K562 (cell line): Measurements from ENCODE around the gene SIRT5. TPM values are rescaled to one million over a fixed set of nuclear protein-coding genes. Genes with fewer than 3 reads are reported as not detected.

Experiments
- CHD2 ChIP-seq: IDR thresholded peaks from 2 replicates; pipeline ENCODE4 v1.6.1; 2011; ENCODE audit warnings: low read depth, low read length
- CREB1 ChIP-seq, 2 experiments: sonication (generic) in 1 of 2; formaldehyde crosslinking in 1 of 2; IDR thresholded peaks; 2 replicates each; pipeline versions ENCODE4 v1.6.1 to v1.8.0; 2012 to 2022; ENCODE audit warnings: inconsistent platforms in 1 of 2, mild to moderate bottlenecking in 1 of 2, missing genetic modification reagents in 1 of 2, moderate library complexity in 1 of 2
- CXXC5 ChIP-seq: fragments of 250-450 bp; sonication (Bioruptor Pico); IDR thresholded peaks from 2 replicates; pipeline ENCODE4 v1.8.0; 2022; ENCODE audit warnings: inconsistent platforms, mild to moderate bottlenecking, moderate library complexity
- ERF ChIP-seq: fragments of 450-650 bp; formaldehyde crosslinking; IDR thresholded peaks from 2 replicates; pipeline ENCODE4 v1.4.0; 2020; ENCODE audit warnings: mild to moderate bottlenecking, mixed read lengths
- HMGN3 ChIP-seq: IDR thresholded peaks from 2 replicates; pipeline ENCODE4 v1.6.1; 2011; ENCODE audit warnings: borderline replicate concordance, low read depth, mild to moderate bottlenecking, mixed read lengths, low read length; ENCODE audit not compliant: insufficient read length; ENCODE audit errors: extremely low read depth
- KLF6 ChIP-seq: fragments of 250-450 bp; sonication (Bioruptor Pico); IDR thresholded peaks from 2 replicates; pipeline ENCODE4 v1.4.0; 2020; ENCODE audit warnings: mild to moderate bottlenecking, moderate library complexity, borderline replicate concordance
- MYNN ChIP-seq, 2 experiments: sonication (generic); formaldehyde crosslinking in 1 of 2; IDR thresholded peaks; 2 replicates each; pipeline versions ENCODE4 v1.5.0 to v1.6.1; 2016 to 2020; ENCODE audit warnings: antibody characterized with exemption in 1 of 2, missing genetic modification reagents in 1 of 2
- NCOA2 ChIP-seq, 2 experiments: fragments of 450-650 bp; IDR thresholded peaks; 2 replicates each; pipeline ENCODE4 v1.6.1; 2018; ENCODE audit warnings: mild to moderate bottlenecking in 2 of 2, moderate library complexity in 1 of 2; ENCODE audit not compliant: partially characterized antibody in 2 of 2
- NR2C2 ChIP-seq, 2 experiments: fragments of 200-800 bp in 1 of 2; sonication (Bioruptor generic) in 1 of 2; sonication (generic) in 1 of 2; formaldehyde crosslinking in 1 of 2; IDR thresholded peaks; 2 replicates each; pipeline versions ENCODE4 v1.6.1 to v1.8.0; 2016 to 2022; ENCODE audit warnings: mild to moderate bottlenecking in 1 of 2, missing compliant biosample characterization in 1 of 2, missing genetic modification characterization in 1 of 2, missing genetic modification reagents in 1 of 2
- NRF1 ChIP-seq, 2 experiments: fragments of 450-650 bp; IDR thresholded peaks in 1 of 2; conservative IDR thresholded peaks in 1 of 2; 2 replicates each; pipeline ENCODE4 v1.6.1; 2014; ENCODE audit warnings: mild to moderate bottlenecking in 2 of 2
- POLR2G ChIP-seq: fragments of 200-400 bp; formaldehyde crosslinking; IDR thresholded peaks from 2 replicates; pipeline ENCODE4 v1.6.1; 2017; ENCODE audit warnings: low read depth, mild to moderate bottlenecking, antibody characterized with exemption, low read length, moderate library complexity
- POLR3G ChIP-seq: IDR thresholded peaks from 2 replicates; pipeline ENCODE4 v1.6.1; 2011; ENCODE audit not compliant: insufficient read length, insufficient replicate concordance; ENCODE audit errors: extremely low read depth
- RAD21 ChIP-seq, 2 experiments: fragments of 250-450 bp in 1 of 2; fragments of 450-650 bp in 1 of 2; sonication (Bioruptor Pico) in 1 of 2; formaldehyde crosslinking in 1 of 2; IDR thresholded peaks in 1 of 2; conservative IDR thresholded peaks in 1 of 2; 2 replicates each; pipeline versions ENCODE4 v1.4.0 to v1.8.0; 2020 to 2022; ENCODE audit warnings: mild to moderate bottlenecking in 2 of 2, moderate library complexity in 1 of 2
- RBBP5 ChIP-seq: fragments of 200-600 bp; sonication (generic); IDR thresholded peaks from 2 replicates; pipeline ENCODE4 v1.6.1; 2012; ENCODE audit warnings: borderline replicate concordance, mild to moderate bottlenecking, low read length, control low read depth, inconsistent platforms; ENCODE audit not compliant: insufficient read depth, poor library complexity, severe bottlenecking
- SIRT6 ChIP-seq: IDR thresholded peaks from one replicate; pipeline ENCODE4 v1.6.1; 2012; ENCODE audit warnings: low read depth, mild to moderate bottlenecking, control low read depth, inconsistent platforms, low read length, moderate library complexity
- YY1 ChIP-seq, 3 experiments: IDR thresholded peaks; 2 replicates each; pipeline ENCODE4 v1.6.1; 2011; ENCODE audit warnings: low read length in 2 of 3, mild to moderate bottlenecking in 2 of 3, moderate library complexity in 2 of 3, borderline replicate concordance in 1 of 3, control low read depth in 1 of 3, low read depth in 1 of 3; ENCODE audit not compliant: insufficient read depth in 3 of 3, insufficient replicate concordance in 2 of 3, control insufficient read depth in 1 of 3, insufficient read length in 1 of 3; ENCODE audit errors: extremely low read depth in 1 of 3
- ZNF354B ChIP-seq: fragments of 250-450 bp; sonication (Bioruptor Pico); IDR thresholded peaks from 2 replicates; pipeline ENCODE4 v1.4.0; 2020
- polyA plus RNA-seq, 8 experiments: library from polyadenylated mRNA; depleted of rRNA in 4 of 8; stranded (reverse) in 5 of 8; unstranded in 3 of 8; fragments of >200 nt; fragmentation: Nextera tagmentation in 2 of 8; fragmentation: Illumina TruSeq in 1 of 8; extraction: Ambion mirVana in 2 of 8; extraction: Trizol in 1 of 8; gene quantifications; 2 replicates each; pipeline versions ENCODE4 v1.2.1 to v1.2.3, GENCODE V29; 2011 to 2014; ENCODE audit warnings: inconsistent platforms in 1 of 8, missing spikeins in 1 of 8
- total RNA-seq, 7 experiments: library from RNA; depleted of rRNA in 6 of 7; stranded (reverse); fragments of >200 nt in 6 of 7; fragmentation: Illumina TruSeq in 2 of 7; extraction: Trizol in 2 of 7; gene quantifications; 2 replicates each; pipeline versions ENCODE4 v1.2.1 to v1.2.3, GENCODE V29; 2011 to 2021; ENCODE audit warnings: low replicate concordance in 1 of 7
- TF ChIP-seq, protein P1 (sequence below): sonication (generic); formaldehyde crosslinking; IDR thresholded peaks from 2 replicates; pipeline ENCODE4 v1.8.0; 2022; ENCODE audit warnings: mild to moderate bottlenecking, missing genetic modification reagents
- TF ChIP-seq, protein P2 (sequence below): IDR thresholded peaks from 2 replicates; pipeline ENCODE4 v1.6.1; 2012; ENCODE audit warnings: low read depth, low read length, improper control_type of control experiment, borderline replicate concordance
- TF ChIP-seq, protein P3 (sequence below): sonication (generic); formaldehyde crosslinking; IDR thresholded peaks from 2 replicates; pipeline ENCODE4 v1.8.0; 2023; ENCODE audit warnings: mild to moderate bottlenecking, missing genetic modification reagents
- TF ChIP-seq, protein P4 (sequence below): fragments of 250-450 bp; sonication (Bioruptor Pico); IDR thresholded peaks from 2 replicates; pipeline ENCODE4 v1.5.0; 2020; ENCODE audit warnings: mild to moderate bottlenecking

SIRT5 gene
- total and polyA plus RNA-seq, 9 of the 15 experiments (the other 6 are each of a cell fraction or from before 2014, with no cell fraction given): 2.1 to 15.7 (median 11.4) TPM

DNA sequence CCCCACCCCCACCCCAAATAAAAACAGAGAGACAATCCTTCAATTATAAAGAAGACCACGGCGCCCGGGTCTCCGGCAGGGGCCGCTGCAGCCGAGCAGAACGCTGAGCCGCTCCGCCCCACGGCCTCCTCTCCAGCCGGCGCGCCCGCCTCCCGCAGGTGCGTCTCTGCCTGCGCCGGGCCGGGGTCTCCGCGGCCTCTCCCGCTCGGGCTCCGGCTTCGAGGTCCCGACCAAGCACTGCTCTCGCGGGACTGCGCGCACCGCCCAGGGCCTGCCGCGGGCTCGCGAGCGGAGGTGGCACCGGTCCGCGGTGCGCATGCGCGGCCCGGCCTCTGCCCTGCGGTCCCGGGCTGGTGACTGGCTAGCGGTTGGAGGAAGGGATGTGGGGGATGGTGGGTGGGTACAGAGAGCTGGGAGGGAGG lies 241 bp upstream of the SIRT5 start (continued):
- TF ChIP-seq, protein P1, sequence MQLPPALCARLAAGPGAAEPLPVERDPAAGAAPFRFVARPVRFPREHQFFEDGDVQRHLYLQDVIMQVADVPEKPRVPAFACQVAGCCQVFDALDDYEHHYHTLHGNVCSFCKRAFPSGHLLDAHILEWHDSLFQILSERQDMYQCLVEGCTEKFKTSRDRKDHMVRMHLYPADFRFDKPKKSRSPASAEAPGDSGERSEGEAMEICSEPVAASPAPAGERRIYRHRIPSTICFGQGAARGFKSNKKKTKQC: 0 out of 2 replicates have a peak, but pooled peaks have one; percentile 16
- peak; percentile 10 for TF ChIP-seq HMGN3
- TF ChIP-seq NCOA2 (IDR thresholded peaks at IDR 0.05; ENCODE audit: partially characterized antibody in 2 of 2): no peak
- no peak for TF ChIP-seq KLF6
- 0 out of 2 replicates have a peak, but pooled peaks have one; percentile 21 for TF ChIP-seq CREB1 (IDR thresholded peaks at IDR 0.05)
- TF ChIP-seq CREB1 (CRISPR knock-in tag; IDR thresholded peaks at IDR 0.05): no peak
- TF ChIP-seq ZNF354B: no peak
- peak in 1 of 3 experiments; percentile 62 for TF ChIP-seq YY1 (IDR thresholded peaks at IDR 0.05; ENCODE audit: borderline replicate concordance in 1 of 3, control insufficient read depth in 1 of 3, extremely low read depth in 1 of 3, insufficient read depth in 3 of 3, insufficient read length in 1 of 3, insufficient replicate concordance in 2 of 3, low read depth in 1 of 3, low read length in 2 of 3)
- TF ChIP-seq, protein P2, sequence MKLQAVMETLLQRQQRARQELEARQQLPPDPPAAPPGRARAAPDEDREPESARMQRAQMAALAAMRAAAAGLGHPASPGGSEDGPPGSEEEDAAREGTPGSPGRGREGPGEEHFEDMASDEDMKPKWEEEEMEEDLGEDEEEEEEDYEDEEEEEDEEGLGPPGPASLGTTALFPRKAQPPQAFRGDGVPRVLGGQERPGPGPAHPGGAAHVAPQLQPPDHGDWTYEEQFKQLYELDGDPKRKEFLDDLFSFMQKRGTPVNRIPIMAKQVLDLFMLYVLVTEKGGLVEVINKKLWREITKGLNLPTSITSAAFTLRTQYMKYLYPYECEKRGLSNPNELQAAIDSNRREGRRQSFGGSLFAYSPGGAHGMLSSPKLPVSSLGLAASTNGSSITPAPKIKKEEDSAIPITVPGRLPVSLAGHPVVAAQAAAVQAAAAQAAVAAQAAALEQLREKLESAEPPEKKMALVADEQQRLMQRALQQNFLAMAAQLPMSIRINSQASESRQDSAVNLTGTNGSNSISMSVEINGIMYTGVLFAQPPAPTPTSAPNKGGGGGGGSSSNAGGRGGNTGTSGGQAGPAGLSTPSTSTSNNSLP: 0 out of 2 replicates have a peak, but pooled peaks have one; percentile 22
- no peak for TF ChIP-seq POLR3G
- TF ChIP-seq NR2C2 (CRISPR knock-in tag; IDR thresholded peaks at IDR 0.05): no peak
- TF ChIP-seq NR2C2 (tag; IDR thresholded peaks at IDR 0.05): no peak
- peak; percentile 97 for TF ChIP-seq CHD2
- peak; percentile 97 to 98 for TF ChIP-seq NRF1 (conservative IDR thresholded peaks at IDR 0.05 in 1 of 2, IDR thresholded peaks at IDR 0.05 in 1 of 2)
- peak; percentile 41 for TF ChIP-seq RBBP5
- 0 out of 2 replicates have a peak, but pooled peaks have one; percentile 26 for TF ChIP-seq MYNN (IDR thresholded peaks at IDR 0.05)
- TF ChIP-seq MYNN (CRISPR knock-in tag; IDR thresholded peaks at IDR 0.05): no peak
- peak; percentile 79 for TF ChIP-seq POLR2G
- no peak for TF ChIP-seq SIRT6
- peak; percentile 86 for TF ChIP-seq CXXC5
- peak; percentile 59 to 66 for TF ChIP-seq RAD21 (CRISPR knock-in tag; conservative IDR thresholded peaks at IDR 0.05 in 1 of 2, IDR thresholded peaks at IDR 0.05 in 1 of 2)
- TF ChIP-seq, protein P3, sequence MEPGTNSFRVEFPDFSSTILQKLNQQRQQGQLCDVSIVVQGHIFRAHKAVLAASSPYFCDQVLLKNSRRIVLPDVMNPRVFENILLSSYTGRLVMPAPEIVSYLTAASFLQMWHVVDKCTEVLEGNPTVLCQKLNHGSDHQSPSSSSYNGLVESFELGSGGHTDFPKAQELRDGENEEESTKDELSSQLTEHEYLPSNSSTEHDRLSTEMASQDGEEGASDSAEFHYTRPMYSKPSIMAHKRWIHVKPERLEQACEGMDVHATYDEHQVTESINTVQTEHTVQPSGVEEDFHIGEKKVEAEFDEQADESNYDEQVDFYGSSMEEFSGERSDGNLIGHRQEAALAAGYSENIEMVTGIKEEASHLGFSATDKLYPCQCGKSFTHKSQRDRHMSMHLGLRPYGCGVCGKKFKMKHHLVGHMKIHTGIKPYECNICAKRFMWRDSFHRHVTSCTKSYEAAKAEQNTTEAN: 0 out of 2 replicates have a peak, but pooled peaks have one; percentile 14
- TF ChIP-seq, protein P4, sequence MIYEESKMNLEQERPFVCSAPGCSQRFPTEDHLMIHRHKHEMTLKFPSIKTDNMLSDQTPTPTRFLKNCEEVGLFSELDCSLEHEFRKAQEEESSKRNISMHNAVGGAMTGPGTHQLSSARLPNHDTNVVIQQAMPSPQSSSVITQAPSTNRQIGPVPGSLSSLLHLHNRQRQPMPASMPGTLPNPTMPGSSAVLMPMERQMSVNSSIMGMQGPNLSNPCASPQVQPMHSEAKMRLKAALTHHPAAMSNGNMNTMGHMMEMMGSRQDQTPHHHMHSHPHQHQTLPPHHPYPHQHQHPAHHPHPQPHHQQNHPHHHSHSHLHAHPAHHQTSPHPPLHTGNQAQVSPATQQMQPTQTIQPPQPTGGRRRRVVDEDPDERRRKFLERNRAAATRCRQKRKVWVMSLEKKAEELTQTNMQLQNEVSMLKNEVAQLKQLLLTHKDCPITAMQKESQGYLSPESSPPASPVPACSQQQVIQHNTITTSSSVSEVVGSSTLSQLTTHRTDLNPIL (CRISPR knock-in tag): no peak
- TF ChIP-seq ERF (CRISPR knock-in tag): no peak
